HepG2 (cell line): ENCODE results near the gene OVCA2. TPM values are rescaled to one million over a fixed set of nuclear protein-coding genes. Genes with fewer than 3 reads are reported as not detected.

Source experiments
- CCAR2 ChIP-seq: fragments of 200-400 bp; formaldehyde crosslinking; optimal IDR thresholded peaks from 2 replicates; pipeline ENCODE3; 2018; ENCODE audit warnings: low read depth, mild to moderate bottlenecking, low read length, moderate library complexity
- DPF2 ChIP-seq: sonication (generic); formaldehyde crosslinking; IDR thresholded peaks from 2 replicates; pipeline ENCODE4 v1.4.0; 2020; ENCODE audit warnings: mild to moderate bottlenecking, low read depth, missing genetic modification reagents, borderline replicate concordance
- GATAD1 ChIP-seq: IDR thresholded peaks from 2 replicates; pipeline ENCODE4 v1.6.1; 2016; ENCODE audit warnings: missing genetic modification reagents, missing compliant biosample characterization
- KDM3A ChIP-seq: IDR thresholded peaks from 2 replicates; pipeline ENCODE4 v1.6.1; 2018; ENCODE audit warnings: low read depth, missing compliant biosample characterization
- KDM5A ChIP-seq: fragments of 200-600 bp; sonication (generic); IDR thresholded peaks from 2 replicates; pipeline ENCODE4 v1.7.0; 2018; ENCODE audit warnings: antibody characterized with exemption, mild to moderate bottlenecking, low read length, borderline replicate concordance
- RFX3 ChIP-seq: IDR thresholded peaks from 2 replicates; pipeline ENCODE4 v1.6.1; 2016; ENCODE audit warnings: missing biosample characterization, missing genetic modification reagents
- SMC3 ChIP-seq: IDR thresholded peaks from 2 replicates; pipeline ENCODE4 v1.6.1; 2011; ENCODE audit warnings: low read length, improper control_type of control experiment
- TCF7L2 ChIP-seq: IDR thresholded peaks from 2 replicates; pipeline ENCODE4 v1.6.1; 2011; ENCODE audit warnings: mild to moderate bottlenecking, low read depth, low read length, moderate library complexity
- THAP11 ChIP-seq: IDR thresholded peaks from 2 replicates; pipeline ENCODE4 v1.6.1; 2016; ENCODE audit warnings: missing biosample characterization, missing genetic modification reagents
- TOPORS ChIP-seq: sonication (generic); formaldehyde crosslinking; IDR thresholded peaks from 2 replicates; pipeline ENCODE4 v1.8.0; 2023; ENCODE audit warnings: mild to moderate bottlenecking, missing genetic modification reagents
- ZFAT ChIP-seq: sonication (generic); formaldehyde crosslinking; conservative IDR thresholded peaks from 2 replicates; pipeline ENCODE4 v1.8.1; 2023; ENCODE audit warnings: missing genetic modification reagents, inconsistent platforms
- ZNF12 ChIP-seq: sonication (generic); formaldehyde crosslinking; IDR thresholded peaks from 2 replicates; pipeline ENCODE4 v1.5.0; 2020; ENCODE audit warnings: missing genetic modification reagents
- ZNF121 ChIP-seq: sonication (generic); formaldehyde crosslinking; IDR thresholded peaks from 2 replicates; pipeline ENCODE4 v1.5.0; 2020; ENCODE audit warnings: mild to moderate bottlenecking, missing genetic modification reagents
- ZNF510 ChIP-seq: sonication (generic); formaldehyde crosslinking; IDR thresholded peaks from 2 replicates; pipeline ENCODE4 v1.4.0; 2020; ENCODE audit warnings: low read depth, mild to moderate bottlenecking, missing genetic modification reagents
- ZNF737 ChIP-seq: sonication (generic); formaldehyde crosslinking; IDR thresholded peaks from 2 replicates; pipeline ENCODE4 v1.5.0; 2020; ENCODE audit warnings: missing genetic modification reagents, mild to moderate bottlenecking, borderline replicate concordance
- ZNF747 ChIP-seq: sonication (generic); formaldehyde crosslinking; IDR thresholded peaks from 2 replicates; pipeline ENCODE4 v1.8.1; 2023; ENCODE audit warnings: missing genetic modification reagents, mild to moderate bottlenecking, borderline replicate concordance
- ZNF749 ChIP-seq: sonication (generic); formaldehyde crosslinking; IDR thresholded peaks from 2 replicates; pipeline ENCODE4 v1.8.0; 2022; ENCODE audit warnings: mild to moderate bottlenecking, missing genetic modification reagents, moderate library complexity, borderline replicate concordance
- ZNF788 ChIP-seq: sonication (generic); formaldehyde crosslinking; IDR thresholded peaks from 2 replicates; pipeline ENCODE4 v1.5.0; 2020; ENCODE audit warnings: mild to moderate bottlenecking, missing genetic modification reagents, borderline replicate concordance
- ZSCAN25 ChIP-seq: sonication (generic); formaldehyde crosslinking; IDR thresholded peaks from 2 replicates; pipeline ENCODE4 v1.8.0; 2022; ENCODE audit warnings: mild to moderate bottlenecking, missing genetic modification reagents
- polyA plus RNA-seq, 8 experiments: library from polyadenylated mRNA; depleted of rRNA in 3 of 8; stranded (reverse) in 7 of 8; unstranded in 1 of 8; fragments of >200 nt; fragmentation: Illumina TruSeq in 4 of 8; extraction: Trizol in 4 of 8; gene quantifications; 2 replicates each; pipeline versions ENCODE4 v1.2.1 to v1.2.3, GENCODE V29; 2011 to 2016; ENCODE audit warnings: low read depth in 4 of 8, missing spikeins in 1 of 8, mixed read lengths in 1 of 8; ENCODE audit not compliant: insufficient read depth in 1 of 8
- total RNA-seq, 5 experiments: library from RNA; depleted of rRNA; stranded (reverse); fragments of >200 nt; fragmentation: Illumina TruSeq; extraction: Trizol; gene quantifications; 2 replicates each; pipeline ENCODE4 v1.2.3, GENCODE V29; 2016; ENCODE audit warnings: low read depth in 1 of 5
- TF ChIP-seq, protein P1 (sequence below): sonication (generic); formaldehyde crosslinking; IDR thresholded peaks from 2 replicates; pipeline ENCODE4 v1.5.0; 2020; ENCODE audit warnings: missing genetic modification reagents, mild to moderate bottlenecking, borderline replicate concordance
- TF ChIP-seq, protein P2 (sequence below): sonication (generic); formaldehyde crosslinking; IDR thresholded peaks from 2 replicates; pipeline ENCODE4 v1.4.0; 2020; ENCODE audit warnings: missing genetic modification reagents

Gene OVCA2
- total and polyA plus RNA-seq, 2 of the 13 experiments (the other 11 are each of a cell fraction or from before 2014, with no cell fraction given), result 23.7 to 28.2 TPM

DNA sequence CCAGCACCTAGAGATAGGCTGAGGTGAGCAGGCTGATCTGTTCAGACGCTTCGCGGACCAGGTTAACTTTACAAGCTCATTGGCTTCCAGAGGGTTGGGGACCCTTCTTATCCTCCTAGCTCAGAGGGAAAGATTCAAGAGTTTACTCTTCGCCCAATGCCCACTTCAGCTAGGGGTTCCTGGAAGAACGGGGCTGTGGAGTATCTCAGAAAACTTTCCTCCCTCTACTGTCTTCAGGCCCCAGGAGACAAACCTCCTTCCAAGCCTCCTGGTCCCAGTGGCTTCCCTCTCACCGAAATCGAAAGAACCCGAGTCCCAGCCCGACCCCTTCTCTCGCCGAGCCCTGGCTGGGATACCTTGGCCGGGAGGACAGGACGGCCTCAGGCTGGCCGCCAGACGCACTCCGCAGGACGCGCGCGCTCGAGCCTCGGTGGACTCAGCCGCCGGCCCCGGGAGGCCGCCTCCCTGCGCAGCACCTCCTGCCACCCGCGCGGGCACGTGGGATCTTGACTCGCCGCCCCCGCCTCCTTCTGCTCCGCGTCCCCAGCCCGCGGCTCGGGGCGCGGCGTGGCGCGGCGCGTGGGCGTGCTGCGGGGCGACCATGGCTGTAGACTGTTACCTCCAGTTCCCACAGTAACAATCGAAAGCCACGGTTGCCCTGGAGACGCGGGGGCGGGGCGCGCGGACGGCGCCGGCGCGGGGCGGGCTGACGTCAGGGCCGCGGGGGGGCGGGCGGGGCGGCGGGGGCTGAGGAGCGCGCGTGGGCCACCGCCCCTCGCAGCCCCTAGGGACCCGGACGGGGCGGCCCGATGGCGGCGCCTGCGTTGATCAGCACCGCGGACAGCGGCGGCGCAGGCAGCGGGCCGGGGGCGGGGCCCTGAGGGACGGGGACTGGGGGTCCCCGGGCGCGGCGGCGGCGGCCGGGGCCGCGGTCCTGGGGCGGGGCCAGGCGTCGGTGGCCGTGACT, 7.8 kb downstream of the OVCA2 start (continued):
- TF ChIP-seq TCF7L2, result no peak
- TF ChIP-seq ZNF12 (CRISPR knock-in tag), result no peak
- no peak for TF ChIP-seq ZNF788 (CRISPR knock-in tag)
- TF ChIP-seq KDM5A, result no peak
- no peak for TF ChIP-seq ZNF747 (CRISPR knock-in tag)
- no peak; the same call in 1 of the 2 replicates for TF ChIP-seq ZNF749
- TF ChIP-seq TOPORS (CRISPR knock-in tag), result no peak
- no peak for TF ChIP-seq GATAD1 (CRISPR knock-in tag)
- TF ChIP-seq KDM3A (CRISPR knock-in tag), result no peak
- no peak for TF ChIP-seq ZNF737 (CRISPR knock-in tag)
- TF ChIP-seq SMC3, result no peak
- TF ChIP-seq ZFAT, result no peak
- no peak for TF ChIP-seq DPF2 (CRISPR knock-in tag)
- peak; percentile 59 for TF ChIP-seq RFX3 (CRISPR knock-in tag)
- no peak for TF ChIP-seq CCAR2
- no peak for TF ChIP-seq ZNF121 (CRISPR knock-in tag)
- no peak for TF ChIP-seq THAP11 (CRISPR knock-in tag)
- TF ChIP-seq ZNF510 (CRISPR knock-in tag), result no peak
- TF ChIP-seq, protein P1, sequence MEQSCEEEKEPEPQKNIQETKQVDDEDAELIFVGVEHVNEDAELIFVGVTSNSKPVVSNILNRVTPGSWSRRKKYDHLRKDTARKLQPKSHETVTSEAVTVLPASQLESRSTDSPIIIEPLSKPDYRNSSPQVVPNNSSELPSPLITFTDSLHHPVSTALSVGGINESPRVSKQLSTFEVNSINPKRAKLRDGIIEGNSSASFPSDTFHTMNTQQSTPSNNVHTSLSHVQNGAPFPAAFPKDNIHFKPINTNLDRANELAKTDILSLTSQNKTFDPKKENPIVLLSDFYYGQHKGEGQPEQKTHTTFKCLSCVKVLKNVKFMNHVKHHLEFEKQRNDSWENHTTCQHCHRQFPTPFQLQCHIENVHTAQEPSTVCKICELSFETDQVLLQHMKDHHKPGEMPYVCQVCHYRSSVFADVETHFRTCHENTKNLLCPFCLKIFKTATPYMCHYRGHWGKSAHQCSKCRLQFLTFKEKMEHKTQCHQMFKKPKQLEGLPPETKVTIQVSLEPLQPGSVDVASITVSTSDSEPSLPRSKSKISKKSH (CRISPR knock-in tag), result no peak
- TF ChIP-seq, protein P2, sequence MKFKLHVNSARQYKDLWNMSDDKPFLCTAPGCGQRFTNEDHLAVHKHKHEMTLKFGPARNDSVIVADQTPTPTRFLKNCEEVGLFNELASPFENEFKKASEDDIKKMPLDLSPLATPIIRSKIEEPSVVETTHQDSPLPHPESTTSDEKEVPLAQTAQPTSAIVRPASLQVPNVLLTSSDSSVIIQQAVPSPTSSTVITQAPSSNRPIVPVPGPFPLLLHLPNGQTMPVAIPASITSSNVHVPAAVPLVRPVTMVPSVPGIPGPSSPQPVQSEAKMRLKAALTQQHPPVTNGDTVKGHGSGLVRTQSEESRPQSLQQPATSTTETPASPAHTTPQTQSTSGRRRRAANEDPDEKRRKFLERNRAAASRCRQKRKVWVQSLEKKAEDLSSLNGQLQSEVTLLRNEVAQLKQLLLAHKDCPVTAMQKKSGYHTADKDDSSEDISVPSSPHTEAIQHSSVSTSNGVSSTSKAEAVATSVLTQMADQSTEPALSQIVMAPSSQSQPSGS (CRISPR knock-in tag), result no peak
- TF ChIP-seq ZSCAN25 (CRISPR knock-in tag), result no peak
